ENCODE results near the gene CCDC85A.
"Not testable (repeated sequence)": the region's sequence is repeated elsewhere in the genome, so short reads cannot be mapped to it uniquely, and the experiment has no call there.

CCDC85A gene

GRCh38 chr2:56183643-56184499, at the start of gene CCDC85A:
Gene CCDC85A (plus strand): TSS chr2:56183990. CDS start chr2:56184625, 635 bp downstream.
- Histone ChIP-seq H3K9ac (ENCODE audit: low read length in 5 of 5) (peak within 1 kb of the TSS in 4 of 5 donors; percentile 15 to 50 (median 41)), H3K4me3 (ENCODE audit: low read depth in 1 of 5, low read length in 5 of 5) (peak within 1 kb of the TSS in 4 of 5 donors; percentile 73 to 90 (median 88)), H3K27me3 (ENCODE audit: control insufficient read depth in 5 of 5, insufficient read depth in 4 of 5, low read length in 5 of 5) (peaks cover 0 to 4% (median 3%) of the 10 kb centered on the region in 5 donors), H3K36me3 (ENCODE audit: control insufficient read depth in 5 of 5, insufficient read depth in 5 of 5, low read length in 5 of 5) (no peaks in the 10 kb centered on the region), H3K27ac (ENCODE audit: low read depth, low read length) (peak within 1 kb of the TSS; percentile 23), H3K9me3 (ENCODE audit: control insufficient read depth in 5 of 5, low read length in 5 of 5) (no peaks in the 10 kb centered on the region), H3K4me1 (ENCODE audit: control insufficient read depth in 5 of 5, insufficient read depth in 5 of 5, low read length in 5 of 5) (peaks cover 2 to 47% (median 21%) of the 10 kb centered on the region in 5 donors)

DNA sequence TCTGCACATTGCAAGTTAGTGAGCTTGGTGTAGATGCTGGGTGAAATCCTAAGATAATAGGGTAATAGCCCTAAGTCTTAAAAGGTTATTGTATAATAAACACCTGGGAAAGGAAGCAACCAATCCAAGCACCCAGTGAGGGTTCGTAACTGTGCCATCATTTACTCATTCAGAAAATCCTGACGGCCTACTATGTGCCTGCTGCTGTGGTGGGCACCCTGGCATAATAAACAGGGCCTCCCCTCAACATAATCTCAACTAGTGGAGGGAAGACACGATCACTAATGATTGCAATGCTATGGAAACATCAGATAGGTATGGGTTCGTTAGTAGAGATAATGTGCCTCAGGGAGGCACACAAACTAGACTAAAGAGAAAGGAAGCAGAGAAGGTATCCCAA, 48.9 kb upstream of the CCDC85A start:
- H3K9ac ChIP-seq (ENCODE audit: low read length in 5 of 5): no peak overlapping the region
- no peak overlapping the region for H3K4me3 ChIP-seq (ENCODE audit: low read depth in 1 of 5, low read length in 5 of 5)
- H3K36me3 ChIP-seq (ENCODE audit: control insufficient read depth in 5 of 5, insufficient read depth in 5 of 5, low read length in 5 of 5): no peaks in the 10 kb centered on the region
- H3K9me3 ChIP-seq (ENCODE audit: control insufficient read depth in 5 of 5, low read length in 5 of 5): no peaks in the 10 kb centered on the region
- no peak overlapping the region for H3K27ac ChIP-seq (ENCODE audit: low read depth, low read length)
- no peaks in the 10 kb centered on the region for H3K27me3 ChIP-seq (ENCODE audit: control insufficient read depth in 5 of 5, insufficient read depth in 4 of 5, low read length in 5 of 5)
- H3K4me1 ChIP-seq (ENCODE audit: control insufficient read depth in 5 of 5, insufficient read depth in 5 of 5, low read length in 5 of 5): peaks cover 0 to 3% (median 0%) of the 10 kb centered on the region in 5 donors

- H3K9me3 ChIP-seq (ENCODE audit: control insufficient read depth in 5 of 5, low read length in 5 of 5); H3K27me3 ChIP-seq (ENCODE audit: control insufficient read depth in 5 of 5, insufficient read depth in 4 of 5, low read length in 5 of 5); H3K27ac ChIP-seq (ENCODE audit: low read depth, low read length); H3K36me3 ChIP-seq (ENCODE audit: control insufficient read depth in 5 of 5, insufficient read depth in 5 of 5, low read length in 5 of 5); H3K4me3 ChIP-seq (ENCODE audit: low read depth in 1 of 5, low read length in 5 of 5); H3K9ac ChIP-seq (ENCODE audit: low read length in 5 of 5); H3K4me1 ChIP-seq (ENCODE audit: control insufficient read depth in 5 of 5, insufficient read depth in 5 of 5, low read length in 5 of 5): not testable (repeated sequence)
Measured at GRCh38 chr2:56142497-56143061, 41.2 kb upstream of the CCDC85A start.

DNA sequence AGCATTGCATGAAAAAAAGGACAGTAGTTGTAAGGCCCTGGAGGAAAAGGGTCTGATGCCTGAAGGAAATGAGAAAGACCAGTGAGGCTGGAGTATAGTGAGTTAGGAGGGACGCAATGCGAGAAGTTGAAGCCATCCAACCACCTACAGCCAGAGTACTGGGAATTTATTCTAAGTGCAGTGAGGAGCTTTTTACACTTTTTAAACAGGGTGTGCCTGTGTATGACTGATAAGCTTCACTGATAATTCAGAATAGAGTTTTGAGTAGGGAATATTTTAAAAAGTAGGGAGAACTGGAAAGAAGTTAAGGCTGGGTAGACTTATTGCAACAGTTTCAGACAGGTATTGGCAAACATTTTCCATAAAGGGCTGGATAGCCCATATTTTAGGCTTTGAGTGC, 35.9 kb upstream of the CCDC85A start:
- Histone ChIP-seq H3K4me3 (ENCODE audit: low read depth in 1 of 5, low read length in 5 of 5) (no peak overlapping the region), H3K27me3 (ENCODE audit: control insufficient read depth in 5 of 5, insufficient read depth in 4 of 5, low read length in 5 of 5) (no peaks in the 10 kb centered on the region), H3K9me3 (ENCODE audit: control insufficient read depth in 5 of 5, low read length in 5 of 5) (no peaks in the 10 kb centered on the region), H3K27ac (ENCODE audit: low read depth, low read length) (no peak overlapping the region), H3K4me1 (ENCODE audit: control insufficient read depth in 5 of 5, insufficient read depth in 5 of 5, low read length in 5 of 5) (no peaks in the 10 kb centered on the region), H3K9ac (ENCODE audit: low read length in 5 of 5) (no peak overlapping the region), H3K36me3 (ENCODE audit: control insufficient read depth in 5 of 5, insufficient read depth in 5 of 5, low read length in 5 of 5) (no peaks in the 10 kb centered on the region)

- Histone ChIP-seq H3K9me3 (ENCODE audit: control insufficient read depth in 5 of 5, low read length in 5 of 5) (no peaks in the 10 kb centered on the region), H3K27me3 (ENCODE audit: control insufficient read depth in 5 of 5, insufficient read depth in 4 of 5, low read length in 5 of 5) (no peaks in the 10 kb centered on the region), H3K4me3 (ENCODE audit: low read depth in 1 of 5, low read length in 5 of 5) (no peak overlapping the region), H3K9ac (ENCODE audit: low read length in 5 of 5) (no peak overlapping the region), H3K27ac (ENCODE audit: low read depth, low read length) (no peak overlapping the region), H3K4me1 (ENCODE audit: control insufficient read depth in 5 of 5, insufficient read depth in 5 of 5, low read length in 5 of 5) (no peaks in the 10 kb centered on the region), H3K36me3 (ENCODE audit: control insufficient read depth in 5 of 5, insufficient read depth in 5 of 5, low read length in 5 of 5) (no peaks in the 10 kb centered on the region)
Measured at GRCh38 chr2:56148825-56149224, 35.0 kb upstream of the CCDC85A start.

- Histone ChIP-seq H3K4me1 (ENCODE audit: control insufficient read depth in 5 of 5, insufficient read depth in 5 of 5, low read length in 5 of 5) (no peaks in the 10 kb centered on the region), H3K36me3 (ENCODE audit: control insufficient read depth in 5 of 5, insufficient read depth in 5 of 5, low read length in 5 of 5) (no peaks in the 10 kb centered on the region), H3K27ac (ENCODE audit: low read depth, low read length) (no peak overlapping the region), H3K9me3 (ENCODE audit: control insufficient read depth in 5 of 5, low read length in 5 of 5) (no peaks in the 10 kb centered on the region), H3K9ac (ENCODE audit: low read length in 5 of 5) (no peak overlapping the region), H3K4me3 (ENCODE audit: low read depth in 1 of 5, low read length in 5 of 5) (no peak overlapping the region), H3K27me3 (ENCODE audit: control insufficient read depth in 5 of 5, insufficient read depth in 4 of 5, low read length in 5 of 5) (no peaks in the 10 kb centered on the region)
Measured at GRCh38 chr2:56151841-56152240, 31.9 kb upstream of the CCDC85A start.

DNA sequence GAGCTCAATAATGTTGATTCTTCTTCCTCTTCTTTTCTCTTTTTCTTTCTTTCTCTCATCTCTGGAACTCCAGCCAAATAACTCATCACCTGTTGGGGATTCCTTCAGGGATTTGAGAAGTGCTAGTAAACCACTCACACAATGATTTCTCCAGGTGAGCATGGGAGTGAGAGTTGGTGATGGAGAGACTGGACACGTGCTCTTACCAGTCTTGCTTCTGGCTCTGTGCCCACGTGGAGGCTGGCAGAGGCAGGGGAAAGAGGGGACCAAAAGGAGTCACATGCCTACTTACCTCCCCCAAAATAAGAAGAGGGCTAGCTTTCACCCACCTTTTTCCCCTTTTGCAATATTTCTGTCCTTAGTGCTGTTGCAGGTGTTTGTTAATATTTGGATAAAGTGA, 28.6 kb upstream of the CCDC85A start:
- Histone ChIP-seq H3K36me3 (ENCODE audit: control insufficient read depth in 5 of 5, insufficient read depth in 5 of 5, low read length in 5 of 5) (no peaks in the 10 kb centered on the region), H3K4me3 (ENCODE audit: low read depth in 1 of 5, low read length in 5 of 5) (no peak overlapping the region), H3K9ac (ENCODE audit: low read length in 5 of 5) (no peak overlapping the region), H3K4me1 (ENCODE audit: control insufficient read depth in 5 of 5, insufficient read depth in 5 of 5, low read length in 5 of 5) (no peaks in the 10 kb centered on the region), H3K9me3 (ENCODE audit: control insufficient read depth in 5 of 5, low read length in 5 of 5) (no peaks in the 10 kb centered on the region), H3K27ac (ENCODE audit: low read depth, low read length) (no peak overlapping the region), H3K27me3 (ENCODE audit: control insufficient read depth in 5 of 5, insufficient read depth in 4 of 5, low read length in 5 of 5) (no peaks in the 10 kb centered on the region)

DNA sequence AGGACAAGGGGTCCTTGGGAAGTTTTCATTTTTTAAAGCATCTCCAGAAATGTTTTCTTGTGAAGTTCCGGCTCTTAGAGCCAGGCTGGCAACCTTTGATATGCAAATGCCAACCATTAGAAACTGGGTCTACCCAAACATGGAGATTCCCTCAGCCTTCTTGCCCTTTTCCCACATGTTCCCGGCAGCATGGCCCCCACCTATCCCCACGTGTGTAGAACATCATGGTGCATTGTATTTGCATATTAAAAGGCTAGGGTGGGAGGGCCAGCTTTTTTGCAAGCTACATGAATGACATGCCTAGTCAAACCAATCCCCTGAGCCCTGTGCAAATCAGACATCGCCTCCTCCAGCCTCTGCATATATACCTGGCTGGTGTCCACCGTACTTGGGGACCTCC, 23.9 kb upstream of the CCDC85A start:
- H3K27ac ChIP-seq (ENCODE audit: low read depth, low read length); H3K27me3 ChIP-seq (ENCODE audit: control insufficient read depth in 5 of 5, insufficient read depth in 4 of 5, low read length in 5 of 5); H3K9ac ChIP-seq (ENCODE audit: low read length in 5 of 5); H3K36me3 ChIP-seq (ENCODE audit: control insufficient read depth in 5 of 5, insufficient read depth in 5 of 5, low read length in 5 of 5); H3K4me1 ChIP-seq (ENCODE audit: control insufficient read depth in 5 of 5, insufficient read depth in 5 of 5, low read length in 5 of 5); H3K4me3 ChIP-seq (ENCODE audit: low read depth in 1 of 5, low read length in 5 of 5); H3K9me3 ChIP-seq (ENCODE audit: control insufficient read depth in 5 of 5, low read length in 5 of 5): not testable (repeated sequence)

GRCh38 chr2:56167616-56168562, 15.9 kb upstream of the CCDC85A start:
- no peak overlapping the region for H3K9ac ChIP-seq (ENCODE audit: low read length in 5 of 5)
- H3K4me3 ChIP-seq (ENCODE audit: low read depth in 1 of 5, low read length in 5 of 5): no peak overlapping the region
- H3K4me1 ChIP-seq (ENCODE audit: control insufficient read depth in 5 of 5, insufficient read depth in 5 of 5, low read length in 5 of 5): peaks cover 0 to 30% (median 24%) of the 10 kb centered on the region in 5 donors
- H3K27ac ChIP-seq (ENCODE audit: low read depth, low read length): no peak overlapping the region
- H3K27me3 ChIP-seq (ENCODE audit: control insufficient read depth in 5 of 5, insufficient read depth in 4 of 5, low read length in 5 of 5): no peaks in the 10 kb centered on the region
- H3K9me3 ChIP-seq (ENCODE audit: control insufficient read depth in 5 of 5, low read length in 5 of 5): no peaks in the 10 kb centered on the region
- no peaks in the 10 kb centered on the region for H3K36me3 ChIP-seq (ENCODE audit: control insufficient read depth in 5 of 5, insufficient read depth in 5 of 5, low read length in 5 of 5)

GRCh38 chr2:56169521-56169920, 14.3 kb upstream of the CCDC85A start:
- no peaks in the 10 kb centered on the region for H3K36me3 ChIP-seq (ENCODE audit: control insufficient read depth in 5 of 5, insufficient read depth in 5 of 5, low read length in 5 of 5)
- no peak overlapping the region for H3K27ac ChIP-seq (ENCODE audit: low read depth, low read length)
- peaks cover 0 to 30% (median 24%) of the 10 kb centered on the region in 5 donors for H3K4me1 ChIP-seq (ENCODE audit: control insufficient read depth in 5 of 5, insufficient read depth in 5 of 5, low read length in 5 of 5)
- H3K9me3 ChIP-seq (ENCODE audit: control insufficient read depth in 5 of 5, low read length in 5 of 5): no peaks in the 10 kb centered on the region
- no peaks in the 10 kb centered on the region for H3K27me3 ChIP-seq (ENCODE audit: control insufficient read depth in 5 of 5, insufficient read depth in 4 of 5, low read length in 5 of 5)
- no peak overlapping the region for H3K9ac ChIP-seq (ENCODE audit: low read length in 5 of 5)
- H3K4me3 ChIP-seq (ENCODE audit: low read depth in 1 of 5, low read length in 5 of 5): no peak overlapping the region

Data from subcutaneous abdominal adipose tissue (tissue), 5 donors.